Transverse colon (tissue), 4 donors: Measurements from ENCODE around the gene CERS1.

Source experiments
- POLR2A ChIP-seq: fragments of 450-650 bp; IDR thresholded peaks from one replicate; pipeline ENCODE4 v1.6.1; 2016; ENCODE audit warnings: antibody characterized with exemption, mild to moderate bottlenecking, moderate library complexity
- POLR2AphosphoS5 ChIP-seq, 3 donors: sonication (generic); formaldehyde crosslinking; IDR thresholded peaks; one replicate each; pipeline ENCODE4 v1.6.1; 2016; ENCODE audit warnings: antibody characterized with exemption in 3 of 3
- TF ChIP-seq, protein P1 (sequence below), 5 experiments: fragments of 200-600 bp in 3 of 5; fragments of 450-650 bp in 2 of 5; sonication (generic) in 3 of 5; IDR thresholded peaks; 1 replicate in 2 of 5; 2 replicates in 3 of 5; pipeline ENCODE4 v1.5.1; 2016 to 2017; ENCODE audit warnings: antibody characterized with exemption in 5 of 5, inconsistent platforms in 3 of 5, mild to moderate bottlenecking in 2 of 5, moderate library complexity in 1 of 5

DNA sequence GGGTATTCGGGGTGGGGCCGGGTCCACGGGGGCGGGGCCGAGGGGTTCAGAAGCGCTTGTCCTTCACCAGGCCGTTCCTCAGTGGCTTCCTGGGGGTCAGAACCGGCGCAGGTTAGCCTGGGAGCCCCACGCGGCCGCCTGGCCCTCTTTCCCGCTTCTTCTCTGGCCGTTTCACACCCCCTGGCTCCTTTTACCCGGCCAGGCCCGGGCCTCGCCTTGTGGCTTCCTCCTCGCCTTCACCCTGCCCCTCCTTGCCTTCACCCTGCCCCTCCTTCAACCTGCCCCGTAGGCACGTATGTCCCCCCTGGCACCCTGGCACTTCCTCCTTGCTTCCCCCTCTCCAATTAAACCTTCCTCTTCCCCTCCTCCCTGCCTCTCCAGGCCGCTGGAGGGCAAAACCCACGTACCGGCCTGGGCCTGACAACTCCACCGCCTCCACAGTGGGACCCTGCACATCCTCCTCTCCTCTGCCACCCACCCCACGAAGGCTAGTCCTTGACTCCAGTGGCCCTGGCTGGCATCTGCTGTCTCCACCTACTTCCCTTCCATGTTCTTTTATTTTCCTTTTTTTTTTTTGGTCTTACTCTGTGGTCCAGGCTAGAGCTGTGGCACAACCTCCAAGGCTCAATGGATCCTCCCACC is 25.3 kb downstream of the CERS1 start:
- TF ChIP-seq, protein P1, sequence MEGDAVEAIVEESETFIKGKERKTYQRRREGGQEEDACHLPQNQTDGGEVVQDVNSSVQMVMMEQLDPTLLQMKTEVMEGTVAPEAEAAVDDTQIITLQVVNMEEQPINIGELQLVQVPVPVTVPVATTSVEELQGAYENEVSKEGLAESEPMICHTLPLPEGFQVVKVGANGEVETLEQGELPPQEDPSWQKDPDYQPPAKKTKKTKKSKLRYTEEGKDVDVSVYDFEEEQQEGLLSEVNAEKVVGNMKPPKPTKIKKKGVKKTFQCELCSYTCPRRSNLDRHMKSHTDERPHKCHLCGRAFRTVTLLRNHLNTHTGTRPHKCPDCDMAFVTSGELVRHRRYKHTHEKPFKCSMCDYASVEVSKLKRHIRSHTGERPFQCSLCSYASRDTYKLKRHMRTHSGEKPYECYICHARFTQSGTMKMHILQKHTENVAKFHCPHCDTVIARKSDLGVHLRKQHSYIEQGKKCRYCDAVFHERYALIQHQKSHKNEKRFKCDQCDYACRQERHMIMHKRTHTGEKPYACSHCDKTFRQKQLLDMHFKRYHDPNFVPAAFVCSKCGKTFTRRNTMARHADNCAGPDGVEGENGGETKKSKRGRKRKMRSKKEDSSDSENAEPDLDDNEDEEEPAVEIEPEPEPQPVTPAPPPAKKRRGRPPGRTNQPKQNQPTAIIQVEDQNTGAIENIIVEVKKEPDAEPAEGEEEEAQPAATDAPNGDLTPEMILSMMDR (IDR thresholded peaks at IDR 0.05): no peak
- TF ChIP-seq POLR2A (no peak), POLR2AphosphoS5 (IDR thresholded peaks at IDR 0.05) (no peak)
